GM15510 (cell line): ENCODE results near the gene SP5.

ENCODE experiments used
- POLR2A ChIP-seq: IDR thresholded peaks from 3 replicates; pipeline ENCODE4 v1.6.1; 2011; ENCODE audit warnings: borderline replicate concordance; ENCODE audit not compliant: insufficient read length; ENCODE audit errors: extremely low read depth

Gene SP5

GRCh38 chr2:170701011-170701410 is 14.1 kb upstream of the SP5 start:
- no peak for TF ChIP-seq POLR2A

- TF ChIP-seq POLR2A = no peak
These were observed 11.2 kb upstream of the SP5 start for GRCh38 chr2:170703776-170704476.

- no peak for TF ChIP-seq POLR2A
These were observed 7.0 kb upstream of the SP5 start for GRCh38 chr2:170707821-170708795.

- TF ChIP-seq POLR2A = no peak
These were observed 4.5 kb upstream of the SP5 start for GRCh38 chr2:170710609-170710979.

- TF ChIP-seq POLR2A = no peak
These were observed 3.9 kb upstream of the SP5 start for GRCh38 chr2:170711196-170711773.

GRCh38 chr2:170711774-170712652 is 3.1 kb upstream of the SP5 start:
- no peak for TF ChIP-seq POLR2A

DNA sequence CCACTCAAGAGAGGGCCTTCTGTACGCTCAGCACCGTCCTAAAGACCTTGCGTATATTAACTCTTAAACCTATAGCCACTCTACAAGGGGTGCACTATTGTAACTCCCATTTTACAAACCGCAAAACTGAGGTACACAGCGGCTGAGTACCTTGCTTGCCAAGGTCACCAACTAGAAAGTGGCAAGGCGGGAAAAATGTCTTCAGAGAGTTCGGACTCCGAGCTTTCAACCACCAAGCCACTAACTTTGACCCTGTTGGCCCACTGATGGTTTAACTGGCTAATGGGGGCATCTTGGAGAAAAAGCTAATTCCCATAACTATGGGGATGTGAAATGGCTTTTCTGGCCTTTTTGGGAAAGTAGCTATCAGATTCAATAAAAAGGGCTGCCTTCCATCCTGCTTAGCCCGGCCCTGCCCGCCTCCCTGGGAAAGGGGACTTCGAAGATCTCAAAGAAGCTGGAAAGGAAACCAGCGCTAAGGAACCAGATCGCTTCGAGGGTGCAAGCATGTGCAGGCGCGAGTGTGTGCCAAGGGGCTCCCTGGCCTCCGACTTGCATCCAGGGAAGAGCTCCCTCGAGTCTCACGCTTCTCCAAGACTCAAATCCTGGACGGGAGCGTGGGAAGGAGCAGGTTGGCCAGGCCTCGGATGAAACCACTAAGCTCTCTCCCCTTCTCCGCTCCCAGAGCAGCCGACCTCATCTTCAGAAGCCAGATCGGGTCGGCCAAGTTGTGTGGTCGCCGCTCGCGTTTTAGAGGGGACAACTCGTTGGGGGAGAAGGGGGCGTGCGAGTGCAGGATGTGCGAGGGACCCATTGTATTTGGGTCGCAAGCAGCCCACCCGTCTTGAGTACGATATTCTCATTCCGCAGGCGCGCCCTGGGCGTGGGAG is 2.2 kb upstream of the SP5 start:
- no peak for TF ChIP-seq POLR2A

DNA sequence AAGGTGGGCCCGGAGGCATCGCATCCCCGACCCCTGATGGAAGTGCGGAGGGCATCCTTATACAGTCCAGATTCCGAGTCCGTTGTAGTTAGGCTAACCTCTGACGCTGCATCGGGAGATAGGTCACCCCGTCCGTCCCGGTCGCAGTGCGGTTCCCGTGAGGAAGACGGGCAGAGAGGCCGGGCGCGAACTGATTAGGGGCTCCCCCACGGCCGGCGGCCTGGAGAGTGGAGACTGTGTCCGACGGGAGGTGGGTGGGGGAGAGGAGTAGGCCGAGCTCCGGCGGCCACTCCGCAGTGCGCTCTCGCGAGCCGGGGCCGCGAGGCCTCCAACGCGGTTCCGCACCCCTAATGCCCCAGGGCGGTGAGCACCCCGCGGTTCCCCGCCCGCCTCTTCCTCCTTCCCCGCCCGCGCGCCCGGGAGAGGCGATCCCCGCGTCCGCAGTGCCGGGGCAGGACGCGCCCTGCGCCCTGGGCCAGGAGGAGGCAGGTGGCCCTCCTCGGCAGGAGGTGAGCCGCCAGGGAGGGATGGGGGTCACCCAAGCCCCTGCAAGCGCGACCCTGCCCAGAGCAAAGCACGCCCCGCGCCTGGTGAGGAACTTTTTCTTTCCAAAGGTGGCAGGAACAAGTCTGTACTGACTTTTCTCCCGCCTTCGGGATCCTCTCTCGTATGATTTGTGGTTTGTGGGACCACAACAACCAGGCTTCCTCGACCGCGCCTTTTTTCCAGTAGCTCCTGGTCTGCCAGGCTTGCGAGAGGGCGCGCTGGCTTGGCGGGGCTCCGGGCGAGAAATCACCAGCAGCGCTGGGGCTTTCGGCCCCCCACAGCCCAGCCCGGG is 1.4 kb upstream of the SP5 start:
- no peak for TF ChIP-seq POLR2A

DNA sequence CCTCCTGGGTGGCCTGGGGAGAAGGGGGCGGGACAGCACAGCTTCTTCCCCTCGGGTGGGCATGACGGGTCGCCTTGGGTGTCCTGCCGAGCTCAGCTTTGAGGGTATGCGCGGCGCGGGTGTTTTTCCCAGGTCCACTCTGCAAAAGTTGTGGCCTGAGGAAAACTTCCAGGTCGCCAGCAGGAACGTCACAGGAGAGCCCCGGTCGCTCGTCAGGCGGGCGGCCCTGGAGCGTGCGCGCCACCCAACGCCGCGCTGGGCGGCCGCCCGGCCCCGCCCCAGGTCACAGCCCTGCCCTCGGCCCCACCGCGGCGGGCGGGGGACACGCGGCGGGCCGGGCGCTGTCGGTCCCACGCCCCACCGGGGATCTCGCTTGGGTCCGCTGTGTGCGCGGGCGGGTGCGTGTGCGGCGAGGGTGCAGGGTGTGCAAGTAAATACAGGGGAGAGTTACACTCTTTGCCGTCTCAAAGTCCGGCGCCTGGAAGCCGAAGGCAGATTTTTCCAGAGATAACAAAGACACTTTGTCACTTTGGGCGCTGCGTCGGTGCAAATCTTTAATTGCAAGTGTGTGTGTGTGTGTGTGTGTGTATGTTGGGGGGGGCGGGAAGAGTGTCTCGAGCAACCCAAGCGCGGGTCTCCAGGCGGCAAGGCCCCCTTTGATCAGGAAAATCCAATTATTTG is 616 bp upstream of the SP5 start:
- TF ChIP-seq POLR2A = no peak

- no peak for TF ChIP-seq POLR2A
These were observed 1.0 kb downstream of the SP5 start for GRCh38 chr2:170715932-170716777.

DNA sequence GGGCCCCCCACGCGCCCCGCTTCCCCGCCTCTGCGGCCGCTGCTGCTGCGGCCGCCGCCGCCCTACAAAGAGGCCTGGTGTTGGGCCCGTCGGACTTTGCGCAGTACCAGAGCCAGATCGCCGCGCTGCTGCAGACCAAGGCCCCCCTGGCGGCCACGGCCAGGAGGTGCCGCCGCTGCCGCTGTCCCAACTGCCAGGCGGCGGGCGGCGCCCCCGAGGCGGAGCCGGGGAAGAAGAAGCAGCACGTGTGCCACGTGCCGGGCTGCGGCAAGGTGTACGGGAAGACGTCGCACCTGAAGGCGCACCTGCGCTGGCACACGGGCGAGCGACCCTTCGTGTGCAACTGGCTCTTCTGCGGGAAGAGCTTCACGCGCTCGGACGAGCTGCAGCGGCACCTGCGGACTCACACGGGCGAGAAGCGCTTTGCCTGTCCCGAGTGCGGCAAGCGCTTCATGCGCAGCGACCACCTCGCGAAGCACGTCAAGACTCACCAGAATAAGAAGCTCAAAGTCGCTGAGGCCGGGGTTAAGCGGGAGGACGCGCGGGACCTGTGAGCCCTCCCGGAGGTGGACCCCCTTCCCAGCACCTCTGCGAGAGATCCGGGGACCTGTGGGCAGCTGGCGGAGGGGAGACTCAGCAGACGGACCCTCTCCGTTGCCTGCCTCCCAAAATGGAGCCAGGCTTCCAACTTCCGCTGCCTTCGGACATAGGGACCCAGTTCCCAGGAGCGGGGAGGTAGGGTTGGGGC is 1.9 kb downstream of the SP5 start:
- no peak for TF ChIP-seq POLR2A
